Activated CD4-positive, alpha-beta T cell treated with anti-CD3 and anti-CD28 coated beads, Interleukin-2, amount 50 U/mL, for 24 hours (primary cell): Measurements from ENCODE around the gene PSME1.
A peak's percentile ranks its signal among the peaks of the same experiment; 100 is the strongest.

ENCODE experiments used
- DNase-seq, 2 donors: peaks; one replicate each; pipeline ENCODE4 v3.0.0-alpha.2; 2020; ENCODE audit warnings: low read depth in 1 of 2, low spot score in 1 of 2

The PSME1 gene

DNA sequence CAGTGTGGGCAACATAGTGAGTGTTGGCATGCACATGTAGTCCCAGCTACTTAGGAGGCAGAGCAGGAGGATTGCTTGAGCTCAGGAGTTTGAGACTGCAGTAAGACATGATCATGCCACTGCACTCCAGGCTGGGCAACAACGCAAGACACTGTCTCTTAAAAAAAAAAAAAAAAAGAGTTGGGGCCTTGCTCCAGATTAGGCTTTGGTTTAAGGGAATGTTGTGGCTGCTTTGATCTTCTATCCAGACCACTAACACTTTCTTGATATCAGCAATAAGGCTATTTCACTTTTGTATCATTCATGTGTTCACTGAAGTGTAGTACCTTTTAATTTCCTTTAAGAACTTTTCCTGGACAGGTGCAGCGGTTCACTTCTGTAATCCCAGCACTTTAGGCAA, 8.3 kb upstream of the PSME1 start:
- DNase-seq: no peak

DNA sequence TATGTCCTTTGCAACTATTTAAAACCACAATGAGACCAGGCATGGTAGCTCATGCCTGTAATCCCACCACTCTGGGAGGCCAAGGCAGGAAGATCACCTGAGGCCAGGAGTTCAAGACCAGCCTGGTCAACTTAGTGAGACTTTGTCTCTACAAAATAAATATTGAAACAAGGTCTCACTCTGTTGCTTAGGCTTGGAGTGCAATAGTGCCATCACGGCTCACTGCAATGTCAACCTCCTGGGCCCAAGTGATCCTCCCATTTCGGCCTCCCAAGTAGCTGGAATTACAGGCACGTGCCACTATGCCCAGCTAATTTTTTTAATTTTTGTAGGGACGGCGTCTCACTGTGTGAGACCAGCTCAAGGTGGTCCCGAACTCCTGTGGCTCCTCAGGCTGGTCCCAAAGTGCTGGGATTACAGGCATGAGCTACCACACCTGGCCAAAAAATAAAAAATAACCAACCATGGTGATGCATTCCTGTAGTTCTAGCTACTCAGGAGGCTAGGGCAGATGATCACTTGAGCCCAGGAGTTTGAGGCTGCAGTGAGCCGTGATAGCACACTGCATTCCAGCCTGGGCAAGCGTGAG, 6.5 kb upstream of the PSME1 start:
- DNase-seq: no peak

DNA sequence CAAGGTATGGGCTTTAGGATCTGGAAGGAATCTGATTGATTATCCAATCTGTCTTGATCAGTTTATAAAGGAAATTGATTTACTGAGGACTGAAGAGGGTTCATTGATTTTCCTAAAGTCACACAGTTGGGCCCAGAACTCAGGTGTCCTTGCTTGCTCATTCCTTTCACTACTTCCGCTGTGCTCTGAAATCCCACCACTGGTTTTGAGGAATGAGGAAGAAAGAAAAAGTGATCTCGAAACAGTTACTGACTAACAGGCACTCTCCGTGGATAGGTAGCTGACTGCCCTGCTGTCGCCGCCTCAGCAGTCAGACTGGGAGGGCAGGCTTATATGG, 5.6 kb upstream of the PSME1 start, which contains the start of gene FITM1:
Gene FITM1, plus strand, starts transcription at position 280 of the 337 bp plus-strand sequence. CDS start 905 bp downstream, outside the sequence.
- DNase-seq: no peak

GRCh38 chr14:24130717-24131548, 5.1 kb upstream of the PSME1 start:
- DNase-seq: no peak

DNA sequence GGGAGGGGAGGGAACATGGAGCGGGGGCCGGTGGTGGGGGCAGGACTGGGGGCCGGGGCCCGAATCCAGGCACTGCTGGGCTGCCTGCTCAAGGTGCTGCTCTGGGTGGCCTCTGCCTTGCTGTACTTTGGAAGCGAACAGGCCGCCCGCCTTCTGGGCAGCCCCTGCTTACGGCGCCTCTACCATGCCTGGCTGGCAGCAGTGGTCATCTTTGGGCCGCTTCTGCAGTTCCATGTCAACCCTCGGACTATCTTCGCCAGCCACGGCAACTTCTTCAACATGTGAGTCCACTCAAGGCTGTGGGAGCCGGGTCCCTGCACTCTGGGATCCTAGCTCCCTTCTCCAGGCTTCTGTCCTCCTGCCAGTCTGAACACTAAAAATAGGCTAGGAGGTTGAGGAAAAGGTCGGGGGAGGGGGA, 4.4 kb upstream of the PSME1 start:
- no peak for DNase-seq

GRCh38 chr14:24132061-24132685, 3.8 kb upstream of the PSME1 start:
- no peak for DNase-seq

- no peak for DNase-seq
These were observed 3.0 kb upstream of the PSME1 start for GRCh38 chr14:24132976-24133375.

GRCh38 chr14:24133735-24134134, 2.3 kb upstream of the PSME1 start:
- no peak for DNase-seq

GRCh38 chr14:24135584-24135833, 485 bp upstream of the PSME1 start:
- no peak for DNase-seq

DNA sequence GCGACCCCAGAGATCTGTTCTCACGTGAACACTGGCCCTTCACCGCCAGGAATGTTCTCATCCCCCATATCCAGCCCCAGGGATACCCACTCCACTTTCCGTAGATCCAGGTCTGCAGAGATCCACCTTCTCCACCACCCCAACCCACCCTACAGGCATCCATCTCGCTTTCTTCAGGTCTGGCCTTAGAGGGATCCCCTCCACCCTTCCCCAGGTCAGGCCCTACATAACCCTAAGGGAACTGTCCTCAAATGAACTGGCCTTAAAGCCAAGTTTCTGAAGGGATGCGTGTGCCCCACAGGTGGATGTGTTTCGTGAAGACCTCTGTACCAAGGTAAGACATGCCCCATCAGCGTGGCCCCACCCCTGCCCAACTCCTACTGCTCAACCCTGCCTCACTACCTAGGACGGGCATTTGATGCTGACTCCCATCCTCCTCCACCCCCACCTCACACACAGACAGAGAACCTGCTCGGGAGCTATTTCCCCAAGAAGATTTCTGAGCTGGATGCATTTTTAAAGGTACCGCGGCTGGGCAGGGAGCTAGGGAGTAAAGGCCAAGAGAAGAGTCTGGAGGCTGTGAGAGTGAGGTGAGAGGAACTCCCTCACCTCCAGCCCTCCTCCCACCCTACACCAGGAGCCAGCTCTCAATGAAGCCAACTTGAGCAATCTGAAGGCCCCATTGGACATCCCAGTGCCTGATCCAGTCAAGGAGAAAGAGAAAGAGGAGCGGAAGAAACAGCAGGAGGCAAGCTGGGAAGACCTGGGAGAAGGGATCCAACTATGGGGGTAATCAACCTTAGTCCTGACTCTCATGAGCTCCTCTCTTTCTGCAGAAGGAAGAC, 912 bp downstream of the PSME1 start:
- DNase-seq: no peak

DNA sequence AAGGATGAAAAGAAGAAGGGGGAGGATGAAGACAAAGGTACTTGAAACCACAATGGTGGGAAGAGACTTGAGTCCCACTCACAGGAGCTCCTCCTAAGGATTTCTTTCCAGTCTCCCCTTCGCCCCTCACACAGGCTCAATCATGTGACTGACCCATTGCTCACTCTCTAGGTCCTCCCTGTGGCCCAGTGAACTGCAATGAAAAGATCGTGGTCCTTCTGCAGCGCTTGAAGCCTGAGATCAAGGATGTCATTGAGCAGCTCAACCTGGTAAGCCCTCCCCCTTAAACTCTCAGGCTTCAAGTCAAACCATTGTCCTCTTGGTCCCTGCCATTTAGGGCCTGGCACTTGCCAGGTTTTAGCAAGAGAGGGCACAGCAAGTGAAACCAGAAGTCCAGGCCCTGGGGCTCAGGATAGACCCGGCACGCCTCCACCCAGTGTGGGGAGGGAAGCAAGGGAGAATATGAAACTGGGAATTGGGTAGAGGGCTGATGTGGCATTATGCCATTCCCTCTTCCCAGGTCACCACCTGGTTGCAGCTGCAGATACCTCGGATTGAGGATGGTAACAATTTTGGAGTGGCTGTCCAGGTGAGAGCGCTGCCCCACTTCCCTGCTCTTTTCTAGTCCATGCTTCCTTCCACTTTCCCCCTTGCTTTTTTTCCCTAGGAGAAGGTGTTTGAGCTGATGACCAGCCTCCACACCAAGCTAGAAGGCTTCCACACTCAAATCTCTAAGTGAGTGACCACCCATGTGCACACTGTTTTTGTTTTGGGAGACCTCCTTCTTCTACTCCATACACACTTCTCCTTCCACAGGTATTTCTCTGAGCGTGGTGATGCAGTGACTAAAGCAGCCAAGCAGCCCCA, 1.8 kb downstream of the PSME1 start:
- no peak for DNase-seq

DNA sequence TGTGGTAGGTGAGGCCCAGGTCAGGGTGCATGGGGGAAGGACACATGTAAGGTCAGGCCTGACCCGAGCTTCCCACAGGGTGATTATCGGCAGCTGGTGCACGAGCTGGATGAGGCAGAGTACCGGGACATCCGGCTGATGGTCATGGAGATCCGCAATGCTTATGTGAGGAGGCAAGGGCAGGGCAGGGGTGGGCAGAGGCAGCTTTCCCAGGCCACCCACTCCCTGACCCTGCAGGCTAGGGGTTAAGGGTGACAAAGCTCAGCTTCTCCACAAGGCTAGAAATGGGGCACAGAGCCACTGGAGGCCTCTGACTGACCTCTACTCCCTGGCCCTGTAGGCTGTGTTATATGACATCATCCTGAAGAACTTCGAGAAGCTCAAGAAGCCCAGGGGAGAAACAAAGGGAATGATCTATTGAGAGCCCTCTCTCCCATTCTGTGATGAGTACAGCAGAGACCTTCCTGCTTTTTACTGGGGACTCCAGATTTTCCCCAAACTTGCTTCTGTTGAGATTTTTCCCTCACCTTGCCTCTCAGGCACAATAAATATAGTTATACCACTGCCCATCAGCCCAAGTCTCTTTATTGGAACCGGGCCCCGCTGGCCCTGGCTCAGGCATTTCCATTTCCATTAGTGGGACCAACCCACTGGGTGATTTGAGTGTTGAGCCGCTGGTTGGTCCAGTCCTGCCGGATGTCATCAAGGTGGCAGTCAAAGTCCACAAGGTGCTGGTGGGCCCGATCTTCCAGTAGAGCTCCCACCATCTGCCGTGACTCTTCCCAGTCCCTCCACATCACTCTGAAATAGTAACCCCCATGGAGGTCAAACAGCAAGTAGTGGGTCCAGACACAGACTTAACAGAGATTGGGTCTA, 2.6 kb downstream of the PSME1 start:
- DNase-seq: no peak

DNA sequence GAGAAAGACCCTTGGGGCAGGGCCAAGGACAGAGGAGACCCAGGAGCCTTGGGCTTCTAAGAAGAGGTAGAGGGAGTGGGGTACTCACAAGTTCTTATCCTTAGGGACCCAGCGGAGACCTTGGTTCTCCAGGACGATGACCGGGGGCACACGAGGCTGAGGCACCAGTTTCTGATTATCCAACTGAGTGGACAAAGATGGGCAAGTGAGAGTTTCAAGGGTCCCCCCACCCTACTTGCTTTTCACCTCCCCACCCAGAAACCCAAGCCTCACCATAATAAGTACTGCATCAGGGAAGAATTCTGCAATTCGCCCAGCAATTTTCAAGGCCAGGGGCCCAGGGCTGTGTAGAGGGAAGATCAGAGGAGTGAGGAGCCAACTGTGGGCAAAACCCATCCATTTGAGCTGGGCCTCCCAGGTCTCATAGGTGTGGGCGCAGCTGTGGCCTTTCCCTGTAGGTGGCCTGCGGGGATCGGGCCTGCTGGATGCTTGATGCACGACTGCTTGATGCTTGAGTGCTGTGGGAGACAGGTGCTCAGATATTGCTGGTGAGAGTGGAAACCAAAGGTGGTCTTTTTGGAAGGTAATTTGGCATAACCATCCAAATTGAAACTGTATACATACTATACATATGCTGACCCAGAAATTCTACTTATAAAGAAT, 3.4 kb downstream of the PSME1 start:
- no peak for DNase-seq

DNA sequence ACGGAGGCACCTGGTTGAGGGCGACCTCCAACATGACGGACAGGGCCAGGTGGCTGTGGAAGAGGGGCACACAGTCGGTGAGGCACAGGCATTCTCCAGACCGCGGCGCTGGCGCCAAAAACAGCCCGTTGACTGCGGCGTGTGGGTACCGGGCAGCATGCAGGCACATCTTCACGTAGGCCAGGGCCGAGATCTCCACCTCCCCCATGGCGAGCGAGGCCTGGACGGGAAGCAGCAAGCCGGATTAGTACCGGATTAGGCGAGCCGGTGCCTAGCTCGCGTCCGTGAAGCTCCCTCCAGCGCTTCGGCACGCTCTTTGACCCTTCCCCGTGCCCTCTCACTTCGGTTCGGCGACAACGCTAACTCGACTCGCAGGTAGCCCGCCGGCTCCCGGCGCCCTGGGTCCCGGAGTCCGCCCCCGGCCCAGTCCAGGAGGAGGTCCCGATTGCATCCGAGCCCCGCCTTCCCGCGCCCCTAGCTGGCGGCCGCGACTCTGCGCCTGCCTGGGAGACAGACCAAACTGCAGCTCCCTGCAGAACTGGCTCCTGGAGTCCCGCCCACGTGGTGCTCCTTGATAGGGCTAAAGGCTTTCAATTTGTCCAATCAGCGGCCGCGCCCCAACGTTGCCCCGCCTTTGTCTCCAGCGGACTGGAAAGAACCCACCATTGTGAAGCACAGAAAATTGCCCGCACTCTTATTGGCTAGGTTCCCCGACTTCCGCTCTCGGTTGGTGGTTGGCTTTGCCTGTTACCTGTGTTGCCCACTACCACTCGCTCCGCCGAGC, 5.3 kb downstream of the PSME1 start, which contains the start of gene EMC9:
Gene EMC9, minus strand, starts transcription at position 495 of the 784 bp plus-strand sequence. Its CDS starts 287 bp downstream, at position 208.
- DNase-seq: peak; percentile 97 to 100

- no peak for DNase-seq
These were observed 7.5 kb downstream of the PSME1 start for GRCh38 chr14:24143511-24143910.

GRCh38 chr14:24144451-24144850, 8.5 kb downstream of the PSME1 start:
- no peak for DNase-seq

- DNase-seq: no peak
These were observed 9.2 kb downstream of the PSME1 start for GRCh38 chr14:24145219-24145618.

- DNase-seq: no peak
These were observed 9.9 kb downstream of the PSME1 start for GRCh38 chr14:24145690-24146452.
